Testis (tissue), 2 donors: ENCODE results near the gene CAPZA1.

Experiments
- POLR2A ChIP-seq: fragments of 450-650 bp; IDR thresholded peaks from one replicate; pipeline ENCODE4 v1.6.1; 2017; ENCODE audit warnings: antibody characterized with exemption, mild to moderate bottlenecking, moderate library complexity
- TF ChIP-seq, protein P1 (sequence below), 3 experiments: fragments of 450-650 bp in 2 of 3; fragments of 200-600 bp in 1 of 3; sonication (generic) in 1 of 3; IDR thresholded peaks; one replicate each; pipeline ENCODE4 v1.5.1; 2016 to 2019; ENCODE audit warnings: antibody characterized with exemption in 3 of 3, mild to moderate bottlenecking in 2 of 3, moderate library complexity in 1 of 3

DNA sequence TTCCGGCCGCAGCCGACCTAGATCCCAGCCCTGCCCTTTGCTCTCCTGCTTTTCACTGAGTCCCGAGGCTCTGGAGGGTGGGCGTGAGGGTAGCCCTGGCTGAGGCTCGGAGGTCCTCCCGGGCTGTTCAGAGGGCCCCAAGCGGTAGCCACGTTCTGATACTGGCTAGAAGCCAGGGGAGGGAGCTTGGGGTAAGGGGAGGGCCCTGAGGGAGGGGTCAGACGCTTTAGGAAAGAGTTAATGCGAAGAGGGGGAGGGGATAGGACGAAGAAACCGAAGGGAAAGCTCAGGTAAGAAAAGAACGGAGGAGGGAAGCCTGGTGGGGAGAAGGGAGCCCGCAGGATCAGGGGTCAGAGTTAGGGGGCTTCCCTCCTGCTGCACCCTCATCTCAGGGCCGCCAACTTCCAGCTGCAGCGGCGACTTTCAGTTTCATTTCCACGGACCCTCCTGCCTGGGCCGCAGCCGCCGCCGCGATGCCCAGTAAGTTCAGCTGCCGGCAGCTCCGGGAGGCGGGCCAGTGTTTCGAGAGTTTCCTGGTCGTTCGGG is 54.9 kb downstream of the CAPZA1 start, which contains the start of gene MOV10:
- no peak for TF ChIP-seq POLR2A
- TF ChIP-seq, protein P1, sequence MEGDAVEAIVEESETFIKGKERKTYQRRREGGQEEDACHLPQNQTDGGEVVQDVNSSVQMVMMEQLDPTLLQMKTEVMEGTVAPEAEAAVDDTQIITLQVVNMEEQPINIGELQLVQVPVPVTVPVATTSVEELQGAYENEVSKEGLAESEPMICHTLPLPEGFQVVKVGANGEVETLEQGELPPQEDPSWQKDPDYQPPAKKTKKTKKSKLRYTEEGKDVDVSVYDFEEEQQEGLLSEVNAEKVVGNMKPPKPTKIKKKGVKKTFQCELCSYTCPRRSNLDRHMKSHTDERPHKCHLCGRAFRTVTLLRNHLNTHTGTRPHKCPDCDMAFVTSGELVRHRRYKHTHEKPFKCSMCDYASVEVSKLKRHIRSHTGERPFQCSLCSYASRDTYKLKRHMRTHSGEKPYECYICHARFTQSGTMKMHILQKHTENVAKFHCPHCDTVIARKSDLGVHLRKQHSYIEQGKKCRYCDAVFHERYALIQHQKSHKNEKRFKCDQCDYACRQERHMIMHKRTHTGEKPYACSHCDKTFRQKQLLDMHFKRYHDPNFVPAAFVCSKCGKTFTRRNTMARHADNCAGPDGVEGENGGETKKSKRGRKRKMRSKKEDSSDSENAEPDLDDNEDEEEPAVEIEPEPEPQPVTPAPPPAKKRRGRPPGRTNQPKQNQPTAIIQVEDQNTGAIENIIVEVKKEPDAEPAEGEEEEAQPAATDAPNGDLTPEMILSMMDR (IDR thresholded peaks at IDR 0.05): no peak
